ENCODE data around the gene NDST4.

Gene NDST4

GRCh38 chr4:114945616-114946015 lies 167.8 kb downstream of the NDST4 start:
- no peak for DNase-seq (ENCODE audit: extremely low read depth, insufficient read length)
- H3K36me3 ChIP-seq (ENCODE audit: control insufficient read depth, insufficient read depth, low read length) = no peaks in the 10 kb centered on the region
- no peak overlapping the region for H3K4me3 ChIP-seq (replicated peaks; ENCODE audit: low read depth, low read length)
- TF ChIP-seq CTCF (IDR thresholded peaks at IDR 0.05; ENCODE audit: insufficient read depth, low read length, poor library complexity, severe bottlenecking) = no peak
- no peaks in the 10 kb centered on the region for H3K27me3 ChIP-seq (replicated peaks; ENCODE audit: control insufficient read depth, insufficient read depth, low read length)

- DNase-seq (ENCODE audit: extremely low read depth, insufficient read length) = no peak
- no peak overlapping the region for H3K4me3 ChIP-seq (replicated peaks; ENCODE audit: low read depth, low read length)
- no peaks in the 10 kb centered on the region for H3K36me3 ChIP-seq (ENCODE audit: control insufficient read depth, insufficient read depth, low read length)
- H3K27me3 ChIP-seq (replicated peaks; ENCODE audit: control insufficient read depth, insufficient read depth, low read length) = no peaks in the 10 kb centered on the region; the same call in 1 of the 2 replicates
- no peak for TF ChIP-seq CTCF (IDR thresholded peaks at IDR 0.05; ENCODE audit: insufficient read depth, low read length, poor library complexity, severe bottlenecking)
These were observed 171.9 kb downstream of the NDST4 start for GRCh38 chr4:114941503-114941902.

GRCh38 chr4:114927881-114928280 lies 185.5 kb downstream of the NDST4 start:
- H3K27me3 ChIP-seq (replicated peaks; ENCODE audit: control insufficient read depth, insufficient read depth, low read length) = no peaks in the 10 kb centered on the region
- no peak for TF ChIP-seq CTCF (IDR thresholded peaks at IDR 0.05; ENCODE audit: insufficient read depth, low read length, poor library complexity, severe bottlenecking)
- DNase-seq (ENCODE audit: extremely low read depth, insufficient read length) = no peak
- H3K36me3 ChIP-seq (ENCODE audit: control insufficient read depth, insufficient read depth, low read length) = no peaks in the 10 kb centered on the region
- H3K4me3 ChIP-seq (replicated peaks; ENCODE audit: low read depth, low read length) = no peak overlapping the region

GRCh38 chr4:114926583-114926982 lies 186.8 kb downstream of the NDST4 start:
- no peak overlapping the region for H3K4me3 ChIP-seq (replicated peaks; ENCODE audit: low read depth, low read length)
- DNase-seq (ENCODE audit: extremely low read depth, insufficient read length) = no peak
- no peaks in the 10 kb centered on the region for H3K27me3 ChIP-seq (replicated peaks; ENCODE audit: control insufficient read depth, insufficient read depth, low read length)
- no peaks in the 10 kb centered on the region for H3K36me3 ChIP-seq (ENCODE audit: control insufficient read depth, insufficient read depth, low read length)
- TF ChIP-seq CTCF (IDR thresholded peaks at IDR 0.05; ENCODE audit: insufficient read depth, low read length, poor library complexity, severe bottlenecking) = no peak

- no peaks in the 10 kb centered on the region for H3K27me3 ChIP-seq (replicated peaks; ENCODE audit: control insufficient read depth, insufficient read depth, low read length)
- DNase-seq (ENCODE audit: extremely low read depth, insufficient read length) = no peak
- TF ChIP-seq CTCF (IDR thresholded peaks at IDR 0.05; ENCODE audit: insufficient read depth, low read length, poor library complexity, severe bottlenecking) = no peak
- no peaks in the 10 kb centered on the region for H3K36me3 ChIP-seq (ENCODE audit: control insufficient read depth, insufficient read depth, low read length)
- no peak overlapping the region for H3K4me3 ChIP-seq (replicated peaks; ENCODE audit: low read depth, low read length)
These were observed 189.1 kb downstream of the NDST4 start for GRCh38 chr4:114924311-114924710.

GRCh38 chr4:114922592-114922933 lies 190.9 kb downstream of the NDST4 start:
- DNase-seq (ENCODE audit: extremely low read depth, insufficient read length) = no peak
- Histone ChIP-seq H3K36me3 (ENCODE audit: control insufficient read depth, insufficient read depth, low read length) (no peaks in the 10 kb centered on the region), H3K4me3 (replicated peaks; ENCODE audit: low read depth, low read length) (no peak overlapping the region), H3K27me3 (replicated peaks; ENCODE audit: control insufficient read depth, insufficient read depth, low read length) (no peaks in the 10 kb centered on the region)
- no peak for TF ChIP-seq CTCF (IDR thresholded peaks at IDR 0.05; ENCODE audit: insufficient read depth, low read length, poor library complexity, severe bottlenecking)
